HepG2 (cell line): Measurements from ENCODE around the gene FERMT2. TPM values are rescaled to one million over a fixed set of nuclear protein-coding genes. Genes with fewer than 3 reads are reported as not detected.
A peak's percentile ranks its signal among the peaks of the same experiment; 100 is the strongest.

Experiments
- ERF ChIP-seq: IDR thresholded peaks from 2 replicates; pipeline ENCODE4 v1.6.1; 2018; ENCODE audit warnings: missing biosample characterization, missing genetic modification reagents
- GTF3A ChIP-seq: sonication (generic); formaldehyde crosslinking; conservative IDR thresholded peaks from 2 replicates; pipeline ENCODE4 v1.4.0; 2020; ENCODE audit warnings: mild to moderate bottlenecking, missing genetic modification reagents
- HNF4A ChIP-seq: sonication (generic); formaldehyde crosslinking; IDR thresholded peaks from 2 replicates; pipeline ENCODE4 v1.4.0; 2020; ENCODE audit warnings: missing genetic modification reagents
- KLF12 ChIP-seq: sonication (generic); formaldehyde crosslinking; IDR thresholded peaks from 2 replicates; pipeline ENCODE4 v1.4.0; 2020; ENCODE audit warnings: missing genetic modification reagents, borderline replicate concordance
- SAFB2 ChIP-seq: sonication (generic); formaldehyde crosslinking; IDR thresholded peaks from 2 replicates; pipeline ENCODE4 v1.5.1; 2020; ENCODE audit warnings: missing genetic modification reagents, low read depth, mild to moderate bottlenecking, borderline replicate concordance
- SNRNP70 ChIP-seq: fragments of 200-400 bp; formaldehyde crosslinking; IDR thresholded peaks from 2 replicates; pipeline ENCODE4 v1.6.1; 2017; ENCODE audit warnings: mild to moderate bottlenecking, low read depth, low read length, moderate library complexity
- SOX13 ChIP-seq, 3 experiments: fragments of 450-650 bp in 1 of 3; sonication (generic) in 1 of 3; formaldehyde crosslinking in 1 of 3; IDR thresholded peaks in 2 of 3; conservative IDR thresholded peaks in 1 of 3; 2 replicates each; pipeline versions ENCODE4 v1.5.0 to v1.6.1; 2016 to 2020; ENCODE audit warnings: antibody characterized with exemption in 1 of 3, mild to moderate bottlenecking in 1 of 3, missing compliant biosample characterization in 1 of 3, missing genetic modification reagents in 1 of 3, moderate library complexity in 1 of 3
- TCF12 ChIP-seq, 2 experiments: fragments of 450-650 bp in 1 of 2; sonication (generic) in 1 of 2; formaldehyde crosslinking in 1 of 2; IDR thresholded peaks; 2 replicates each; pipeline versions ENCODE4 v1.6.1 to v1.8.0; 2017 to 2022; ENCODE audit warnings: antibody characterized with exemption in 1 of 2, mild to moderate bottlenecking in 1 of 2, missing genetic modification reagents in 1 of 2, moderate library complexity in 1 of 2
- ZNF615 ChIP-seq: sonication (generic); formaldehyde crosslinking; IDR thresholded peaks from 2 replicates; pipeline ENCODE4 v1.5.0; 2020; ENCODE audit warnings: mild to moderate bottlenecking, missing genetic modification reagents, borderline replicate concordance
- ZNF720 ChIP-seq: sonication (generic); formaldehyde crosslinking; IDR thresholded peaks from 2 replicates; pipeline ENCODE4 v1.4.0; 2020; ENCODE audit warnings: missing genetic modification reagents
- ZNF878 ChIP-seq: sonication (generic); formaldehyde crosslinking; IDR thresholded peaks from 2 replicates; pipeline ENCODE4 v1.8.1; 2023; ENCODE audit warnings: mild to moderate bottlenecking, missing genetic modification reagents, moderate library complexity
- polyA plus RNA-seq, 8 experiments: library from polyadenylated mRNA; depleted of rRNA in 3 of 8; stranded (reverse) in 7 of 8; unstranded in 1 of 8; fragments of >200 nt; fragmentation: Illumina TruSeq in 4 of 8; extraction: Trizol in 4 of 8; gene quantifications; 2 replicates each; pipeline versions ENCODE4 v1.2.1 to v1.2.3, GENCODE V29; 2011 to 2016; ENCODE audit warnings: low read depth in 4 of 8, missing spikeins in 1 of 8, mixed read lengths in 1 of 8; ENCODE audit not compliant: insufficient read depth in 1 of 8
- total RNA-seq, 5 experiments: library from RNA; depleted of rRNA; stranded (reverse); fragments of >200 nt; fragmentation: Illumina TruSeq; extraction: Trizol; gene quantifications; 2 replicates each; pipeline ENCODE4 v1.2.3, GENCODE V29; 2016; ENCODE audit warnings: low read depth in 1 of 5
- TF ChIP-seq, protein P1 (sequence below): sonication (generic); formaldehyde crosslinking; IDR thresholded peaks from 2 replicates; pipeline ENCODE4 v1.4.0; 2020; ENCODE audit warnings: mild to moderate bottlenecking, missing genetic modification reagents, borderline replicate concordance
- TF ChIP-seq, protein P2 (sequence below): sonication (generic); formaldehyde crosslinking; IDR thresholded peaks from 2 replicates; pipeline ENCODE4 v1.5.0; 2020; ENCODE audit warnings: missing genetic modification reagents
- TF ChIP-seq, protein P3 (sequence below): sonication (generic); formaldehyde crosslinking; IDR thresholded peaks from 2 replicates; pipeline ENCODE4 v1.8.1; 2022; ENCODE audit warnings: mild to moderate bottlenecking, missing genetic modification reagents
- TF ChIP-seq, protein P4 (sequence below): sonication (generic); formaldehyde crosslinking; IDR thresholded peaks from 2 replicates; pipeline ENCODE4 v1.5.0; 2020; ENCODE audit warnings: missing genetic modification reagents
- TF ChIP-seq, protein P5 (sequence below), 2 experiments: sonication (generic) in 1 of 2; formaldehyde crosslinking in 1 of 2; IDR thresholded peaks; 2 replicates each; pipeline versions ENCODE4 v1.5.1 to v1.6.1; 2011 to 2020; ENCODE audit warnings: borderline replicate concordance in 1 of 2, low read depth in 1 of 2, low read length in 1 of 2, mild to moderate bottlenecking in 1 of 2, missing genetic modification reagents in 1 of 2, moderate library complexity in 1 of 2

Gene FERMT2
- total and polyA plus RNA-seq, 2 of the 13 experiments (the other 11 are each of a cell fraction or from before 2014, with no cell fraction given): 36.2 to 60.4 TPM

DNA sequence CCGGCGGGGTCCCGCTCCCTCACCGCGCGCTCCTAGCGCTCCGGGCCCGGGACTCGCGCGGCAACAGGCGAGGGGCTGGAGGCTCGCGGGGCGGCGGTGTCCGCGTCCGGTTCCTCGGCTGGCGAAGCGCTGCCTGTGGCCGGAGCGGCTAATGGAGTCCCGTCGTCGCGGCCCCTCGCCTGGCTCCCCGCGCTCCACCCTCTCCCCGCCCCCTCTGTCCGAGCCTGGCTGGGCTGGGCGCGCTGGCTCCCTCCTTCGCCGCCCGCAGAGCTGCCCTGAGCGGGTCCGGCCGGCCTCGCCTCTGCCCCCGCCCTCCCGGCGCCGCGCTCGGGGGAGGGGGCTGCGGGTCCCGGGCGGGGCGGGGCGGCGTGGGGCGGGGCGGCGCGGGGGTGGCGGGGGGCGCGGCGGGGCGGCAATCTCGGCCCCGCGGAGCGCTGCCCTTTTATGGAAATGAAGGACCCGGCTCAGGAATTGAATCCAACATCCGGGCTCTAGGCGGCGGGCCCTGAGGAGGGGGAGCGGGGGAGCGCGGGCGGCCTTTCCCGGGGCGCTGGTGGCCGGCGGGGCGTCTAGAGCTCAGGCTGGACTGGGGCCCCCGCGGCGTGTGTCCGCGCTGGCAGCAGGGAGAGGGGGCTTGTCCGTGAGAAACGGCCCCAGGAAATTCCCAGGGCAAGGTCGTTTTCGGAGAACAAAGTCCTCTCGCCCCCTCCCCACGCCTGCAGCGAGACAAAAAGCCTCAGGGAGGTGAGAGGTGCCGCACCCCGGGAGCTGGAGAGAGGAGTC lies at the start of gene FERMT2 (continued):
- TF ChIP-seq, protein P1, sequence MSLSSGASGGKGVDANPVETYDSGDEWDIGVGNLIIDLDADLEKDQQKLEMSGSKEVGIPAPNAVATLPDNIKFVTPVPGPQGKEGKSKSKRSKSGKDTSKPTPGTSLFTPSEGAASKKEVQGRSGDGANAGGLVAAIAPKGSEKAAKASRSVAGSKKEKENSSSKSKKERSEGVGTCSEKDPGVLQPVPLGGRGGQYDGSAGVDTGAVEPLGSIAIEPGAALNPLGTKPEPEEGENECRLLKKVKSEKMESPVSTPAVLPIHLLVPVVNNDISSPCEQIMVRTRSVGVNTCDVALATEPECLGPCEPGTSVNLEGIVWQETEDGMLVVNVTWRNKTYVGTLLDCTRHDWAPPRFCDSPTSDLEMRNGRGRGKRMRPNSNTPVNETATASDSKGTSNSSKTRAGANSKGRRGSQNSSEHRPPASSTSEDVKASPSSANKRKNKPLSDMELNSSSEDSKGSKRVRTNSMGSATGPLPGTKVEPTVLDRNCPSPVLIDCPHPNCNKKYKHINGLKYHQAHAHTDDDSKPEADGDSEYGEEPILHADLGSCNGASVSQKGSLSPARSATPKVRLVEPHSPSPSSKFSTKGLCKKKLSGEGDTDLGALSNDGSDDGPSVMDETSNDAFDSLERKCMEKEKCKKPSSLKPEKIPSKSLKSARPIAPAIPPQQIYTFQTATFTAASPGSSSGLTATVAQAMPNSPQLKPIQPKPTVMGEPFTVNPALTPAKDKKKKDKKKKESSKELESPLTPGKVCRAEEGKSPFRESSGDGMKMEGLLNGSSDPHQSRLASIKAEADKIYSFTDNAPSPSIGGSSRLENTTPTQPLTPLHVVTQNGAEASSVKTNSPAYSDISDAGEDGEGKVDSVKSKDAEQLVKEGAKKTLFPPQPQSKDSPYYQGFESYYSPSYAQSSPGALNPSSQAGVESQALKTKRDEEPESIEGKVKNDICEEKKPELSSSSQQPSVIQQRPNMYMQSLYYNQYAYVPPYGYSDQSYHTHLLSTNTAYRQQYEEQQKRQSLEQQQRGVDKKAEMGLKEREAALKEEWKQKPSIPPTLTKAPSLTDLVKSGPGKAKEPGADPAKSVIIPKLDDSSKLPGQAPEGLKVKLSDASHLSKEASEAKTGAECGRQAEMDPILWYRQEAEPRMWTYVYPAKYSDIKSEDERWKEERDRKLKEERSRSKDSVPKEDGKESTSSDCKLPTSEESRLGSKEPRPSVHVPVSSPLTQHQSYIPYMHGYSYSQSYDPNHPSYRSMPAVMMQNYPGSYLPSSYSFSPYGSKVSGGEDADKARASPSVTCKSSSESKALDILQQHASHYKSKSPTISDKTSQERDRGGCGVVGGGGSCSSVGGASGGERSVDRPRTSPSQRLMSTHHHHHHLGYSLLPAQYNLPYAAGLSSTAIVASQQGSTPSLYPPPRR (CRISPR knock-in tag): 0 out of 2 replicates have a peak, but pooled peaks have one; percentile 12
- no peak for TF ChIP-seq GTF3A (CRISPR knock-in tag)
- TF ChIP-seq ZNF878 (CRISPR knock-in tag): no peak
- no peak for TF ChIP-seq ZNF720 (CRISPR knock-in tag)
- no peak for TF ChIP-seq ZNF615 (CRISPR knock-in tag)
- peak; percentile 33; the same call in 1 of the 2 replicates for TF ChIP-seq HNF4A (CRISPR knock-in tag)
- TF ChIP-seq, protein P2, sequence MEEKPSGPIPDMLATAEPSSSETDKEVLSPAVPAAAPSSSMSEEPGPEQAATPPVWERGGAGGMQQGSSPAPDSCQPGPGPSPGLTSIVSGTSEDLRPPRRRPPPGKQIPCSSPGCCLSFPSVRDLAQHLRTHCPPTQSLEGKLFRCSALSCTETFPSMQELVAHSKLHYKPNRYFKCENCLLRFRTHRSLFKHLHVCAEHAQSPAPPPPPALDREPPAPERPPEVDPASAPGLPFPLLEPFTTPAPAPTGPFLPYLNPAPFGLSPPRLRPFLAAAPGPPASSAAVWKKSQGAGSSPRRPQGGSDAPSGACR (CRISPR knock-in tag): peak; percentile 58; the same call in 1 of the 2 replicates
- TF ChIP-seq TCF12 (IDR thresholded peaks at IDR 0.05): no peak
- TF ChIP-seq TCF12 (CRISPR knock-in tag; IDR thresholded peaks at IDR 0.05): 0 out of 2 replicates have a peak, but pooled peaks have one; percentile 44
- no peak for TF ChIP-seq ERF
- TF ChIP-seq, protein P3, sequence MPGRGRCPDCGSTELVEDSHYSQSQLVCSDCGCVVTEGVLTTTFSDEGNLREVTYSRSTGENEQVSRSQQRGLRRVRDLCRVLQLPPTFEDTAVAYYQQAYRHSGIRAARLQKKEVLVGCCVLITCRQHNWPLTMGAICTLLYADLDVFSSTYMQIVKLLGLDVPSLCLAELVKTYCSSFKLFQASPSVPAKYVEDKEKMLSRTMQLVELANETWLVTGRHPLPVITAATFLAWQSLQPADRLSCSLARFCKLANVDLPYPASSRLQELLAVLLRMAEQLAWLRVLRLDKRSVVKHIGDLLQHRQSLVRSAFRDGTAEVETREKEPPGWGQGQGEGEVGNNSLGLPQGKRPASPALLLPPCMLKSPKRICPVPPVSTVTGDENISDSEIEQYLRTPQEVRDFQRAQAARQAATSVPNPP (CRISPR knock-in tag): 0 out of 2 replicates have a peak, but pooled peaks have one; percentile 21
- TF ChIP-seq, protein P4, sequence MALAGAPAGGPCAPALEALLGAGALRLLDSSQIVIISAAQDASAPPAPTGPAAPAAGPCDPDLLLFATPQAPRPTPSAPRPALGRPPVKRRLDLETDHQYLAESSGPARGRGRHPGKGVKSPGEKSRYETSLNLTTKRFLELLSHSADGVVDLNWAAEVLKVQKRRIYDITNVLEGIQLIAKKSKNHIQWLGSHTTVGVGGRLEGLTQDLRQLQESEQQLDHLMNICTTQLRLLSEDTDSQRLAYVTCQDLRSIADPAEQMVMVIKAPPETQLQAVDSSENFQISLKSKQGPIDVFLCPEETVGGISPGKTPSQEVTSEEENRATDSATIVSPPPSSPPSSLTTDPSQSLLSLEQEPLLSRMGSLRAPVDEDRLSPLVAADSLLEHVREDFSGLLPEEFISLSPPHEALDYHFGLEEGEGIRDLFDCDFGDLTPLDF: 0 out of 2 replicates have a peak, but pooled peaks have one; percentile 31
- TF ChIP-seq SNRNP70: no peak
- TF ChIP-seq, protein P5, sequence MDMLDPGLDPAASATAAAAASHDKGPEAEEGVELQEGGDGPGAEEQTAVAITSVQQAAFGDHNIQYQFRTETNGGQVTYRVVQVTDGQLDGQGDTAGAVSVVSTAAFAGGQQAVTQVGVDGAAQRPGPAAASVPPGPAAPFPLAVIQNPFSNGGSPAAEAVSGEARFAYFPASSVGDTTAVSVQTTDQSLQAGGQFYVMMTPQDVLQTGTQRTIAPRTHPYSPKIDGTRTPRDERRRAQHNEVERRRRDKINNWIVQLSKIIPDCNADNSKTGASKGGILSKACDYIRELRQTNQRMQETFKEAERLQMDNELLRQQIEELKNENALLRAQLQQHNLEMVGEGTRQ (IDR thresholded peaks at IDR 0.05; ENCODE audit: low read depth, low read length): no peak
- TF ChIP-seq, protein P5 (CRISPR knock-in tag; IDR thresholded peaks at IDR 0.05; ENCODE audit: borderline replicate concordance): peak; percentile 81; the same call in 1 of the 2 replicates
- no peak for TF ChIP-seq SOX13 (IDR thresholded peaks at IDR 0.05)
- TF ChIP-seq SOX13 (CRISPR knock-in tag; conservative IDR thresholded peaks at IDR 0.05 in 1 of 2, IDR thresholded peaks at IDR 0.05 in 1 of 2): no peak
- no peak for TF ChIP-seq SAFB2 (CRISPR knock-in tag)
- peak; percentile 63; the same call in 1 of the 2 replicates for TF ChIP-seq KLF12
